GM13976 (cell line): ENCODE data around the gene GCA.

Source experiments
- DNase-seq: peaks from one replicate; pipeline ENCODE4 v3.0.0; 2012; ENCODE audit warnings: low spot score
- CTCF ChIP-seq: IDR thresholded peaks from 2 replicates; pipeline ENCODE4 v1.5.1; 2012; ENCODE audit warnings: borderline replicate concordance, mild to moderate bottlenecking; ENCODE audit not compliant: insufficient read depth; ENCODE audit errors: extremely low read depth, missing control alignments, control extremely low read depth
- in situ Hi-C: fragments of 300-500 bp; cut with MboI; formaldehyde crosslinking; loops from one replicate; pipeline ENCODE4 v1.12.0; 2022; ENCODE audit warnings: low sequenced_read_pairs, mixed read lengths, inconsistent platforms; ENCODE audit not compliant: unreplicated experiment

GCA gene

GRCh38 chr2:162342321-162342720, 1.6 kb upstream of the GCA start:
- DNase-seq = no peak
- TF ChIP-seq CTCF = no peak
- in situ Hi-C loops = no loop called here

DNA sequence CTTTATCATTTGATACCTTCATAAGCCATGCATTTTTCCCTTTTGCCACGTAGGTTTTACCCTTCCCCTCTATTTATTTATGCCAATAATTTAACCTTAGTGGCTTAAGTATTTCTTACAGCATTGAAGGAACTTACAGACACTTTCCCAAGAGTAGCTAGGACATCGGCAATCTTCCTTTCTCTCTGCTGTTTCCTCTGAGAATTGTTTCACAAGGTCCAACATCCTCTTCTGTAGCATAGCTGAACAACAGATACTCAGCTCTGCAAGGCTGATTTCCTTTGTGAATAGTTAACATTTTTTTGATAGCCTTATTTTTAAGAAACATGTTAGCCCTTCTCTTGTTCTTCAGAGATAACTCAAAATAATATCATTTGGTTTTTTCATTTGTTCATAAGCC, 1.1 kb upstream of the GCA start:
- DNase-seq = no peak
- no peak for TF ChIP-seq CTCF
- in situ Hi-C loops = no loop called here

DNA sequence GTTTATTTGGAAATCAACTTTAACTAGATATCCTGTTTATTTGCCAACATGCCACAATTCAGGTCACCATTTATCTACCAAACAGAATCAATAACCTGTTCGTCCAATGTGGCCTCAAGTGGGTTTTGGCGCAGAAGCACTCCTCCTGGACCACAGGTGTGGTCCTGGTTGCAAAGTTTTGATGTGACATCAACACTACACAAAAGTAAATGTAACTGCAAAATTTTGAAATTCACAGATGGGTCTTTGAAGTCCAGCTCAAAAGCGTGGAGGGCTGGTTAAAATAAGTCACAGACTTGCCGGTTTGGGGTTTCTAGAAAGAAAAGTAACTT, 474 bp upstream of the GCA start:
- in situ Hi-C loops = no loop called here
- DNase-seq = no peak
- TF ChIP-seq CTCF = no peak

DNA sequence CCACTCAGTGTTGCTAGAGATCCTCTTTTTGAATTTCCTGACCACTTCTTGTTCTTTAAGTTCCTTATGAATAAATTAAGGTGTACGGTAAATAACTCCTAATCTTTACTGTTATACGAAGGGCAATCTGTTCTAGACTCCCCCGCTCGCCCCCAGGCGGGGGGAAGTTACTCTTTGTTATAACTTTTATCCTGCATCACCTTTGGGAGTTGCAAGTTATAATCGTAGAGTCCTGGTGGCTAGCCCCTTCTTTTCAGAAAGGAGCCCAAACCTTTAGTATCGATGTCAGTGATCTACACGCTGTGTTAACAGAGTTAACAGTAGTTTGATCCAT, 652 bp downstream of the GCA start:
- no peak for TF ChIP-seq CTCF
- no peak for DNase-seq
- in situ Hi-C loops = no loop called here

GRCh38 chr2:162365392-162365791, 21.5 kb downstream of the GCA start:
- in situ Hi-C loops = no loop called here
- no peak for TF ChIP-seq CTCF
- DNase-seq = no peak

GRCh38 chr2:162368494-162368893, 24.6 kb downstream of the GCA start:
- no peak for TF ChIP-seq CTCF
- DNase-seq = no peak
- in situ Hi-C loops = no loop called here

GRCh38 chr2:162369551-162369950, 25.6 kb downstream of the GCA start:
- TF ChIP-seq CTCF = no peak
- in situ Hi-C loops = no loop called here
- no peak for DNase-seq
